Panc1 (cell line): Measurements from ENCODE around the gene CILP2. TPM values are rescaled to one million over a fixed set of nuclear protein-coding genes. Genes with fewer than 3 reads are reported as not detected.

Experiments used
- ATAC-seq: fragments of 200-7000 bp; cut with Tn5 transposase; 2 replicates; pipeline ENCODE4 v1.9.1; 2020; ENCODE audit warnings: mild to moderate bottlenecking, moderate library complexity
- BruUV-seq: library from RNA; stranded (reverse); fragments of 400-500 nt; replicated peaks from 2 replicates; lab custom pipeline; 2021; lab: Mats Ljungman, UMichigan
- CTCF ChIA-PET: fragments of 300-600 bp; sonication (Branson Sonifier 250); formaldehyde crosslinking; loops from one replicate; lab custom pipeline; 2022; ENCODE audit warnings: antibody characterized with exemption; lab: Charles Lee
- POLR2A ChIA-PET: fragments of 300-600 bp; sonication (Branson Sonifier 250); formaldehyde crosslinking; loops from one replicate; lab custom pipeline; 2022; ENCODE audit warnings: antibody characterized with exemption; lab: Charles Lee
- DNase-seq: peaks from one replicate; pipeline ENCODE4 v3.0.0-alpha.2; 2010; ENCODE audit warnings: low read depth, low spot score
- H3K27ac ChIP-seq: 2 replicates; pipeline ENCODE4 v1.5.1; 2011; ENCODE audit warnings: mild to moderate bottlenecking, low read length, inconsistent platforms
- H3K27me3 ChIP-seq: fragments of 200-500 bp; sonication (Bioruptor generic); 2 replicates; pipeline ENCODE4 v1.6.0; 2014; ENCODE audit warnings: low read length, inconsistent platforms; ENCODE audit not compliant: control insufficient read depth, insufficient read depth
- H3K36me3 ChIP-seq: fragments of 200-500 bp; sonication (Bioruptor generic); 2 replicates; pipeline ENCODE4 v1.5.1; 2014; ENCODE audit warnings: inconsistent platforms, mild to moderate bottlenecking, low read length, moderate library complexity; ENCODE audit not compliant: control insufficient read depth, insufficient read depth
- H3K4me1 ChIP-seq: 2 replicates; pipeline ENCODE4 v1.5.1; 2011; ENCODE audit warnings: inconsistent platforms, mild to moderate bottlenecking, low read length, moderate library complexity; ENCODE audit not compliant: control insufficient read depth, insufficient read depth
- H3K4me3 ChIP-seq, 2 experiments: 2 replicates each; pipeline ENCODE4 v1.5.1; 2011 to 2012; ENCODE audit warnings: low read depth in 2 of 2, low read length in 2 of 2, mild to moderate bottlenecking in 2 of 2, inconsistent platforms in 1 of 2, moderate library complexity in 1 of 2
- H3K9me3 ChIP-seq: fragments of 200-500 bp; sonication (Bioruptor generic); 2 replicates; pipeline ENCODE4 v1.5.1; 2014; ENCODE audit warnings: low read depth, mild to moderate bottlenecking, inconsistent platforms, low read length, moderate library complexity; ENCODE audit not compliant: control insufficient read depth, insufficient read depth
- POLR2AphosphoS5 ChIP-seq: IDR thresholded peaks from 2 replicates; pipeline ENCODE4 v1.6.1; 2012; ENCODE audit warnings: mild to moderate bottlenecking, low read depth, low read length, moderate library complexity
- SIN3A ChIP-seq: IDR thresholded peaks from 2 replicates; pipeline ENCODE4 v1.6.1; 2012; ENCODE audit warnings: low read depth, mild to moderate bottlenecking, low read length, moderate library complexity, borderline replicate concordance; ENCODE audit not compliant: insufficient read depth
- TCF7L2 ChIP-seq: IDR thresholded peaks from 2 replicates; pipeline ENCODE4 v1.6.1; 2011; ENCODE audit warnings: mild to moderate bottlenecking, low read depth, low read length, inconsistent platforms
- in situ Hi-C: cut with HindIII; loops from 2 replicates; pipeline ENCODE4 v1.10.0; 2016; ENCODE audit warnings: low sequenced_read_pairs, low pct_unique_long_range_greater_than_20kb
- intact Hi-C: fragments of 100-400 bp; cut with micrococcal nuclease; formaldehyde crosslinking; loops from one replicate; pipeline ENCODE4 v1.10.0; 2022; ENCODE audit not compliant: unreplicated experiment
- total RNA-seq: library from RNA; stranded (reverse); gene quantifications from one replicate; pipeline ENCODE4 v1.2.1, GENCODE V29; 2021; ENCODE audit not compliant: unreplicated experiment
- TF ChIP-seq, protein P1 (sequence below), 2 experiments: IDR thresholded peaks; 2 replicates each; pipeline ENCODE4 v1.6.1; 2011 to 2012; ENCODE audit warnings: low read depth in 2 of 2, control low read depth in 1 of 2, low read length in 1 of 2, mild to moderate bottlenecking in 1 of 2, moderate library complexity in 1 of 2; ENCODE audit not compliant: insufficient read depth in 1 of 2
- TF ChIP-seq, protein P2 (sequence below): fragments of 450-650 bp; IDR thresholded peaks from 2 replicates; pipeline ENCODE4 v1.5.1; 2017; ENCODE audit warnings: mild to moderate bottlenecking

Gene CILP2
- total RNA-seq, 1 experiment from 2014 or later: 0.46 TPM

DNA sequence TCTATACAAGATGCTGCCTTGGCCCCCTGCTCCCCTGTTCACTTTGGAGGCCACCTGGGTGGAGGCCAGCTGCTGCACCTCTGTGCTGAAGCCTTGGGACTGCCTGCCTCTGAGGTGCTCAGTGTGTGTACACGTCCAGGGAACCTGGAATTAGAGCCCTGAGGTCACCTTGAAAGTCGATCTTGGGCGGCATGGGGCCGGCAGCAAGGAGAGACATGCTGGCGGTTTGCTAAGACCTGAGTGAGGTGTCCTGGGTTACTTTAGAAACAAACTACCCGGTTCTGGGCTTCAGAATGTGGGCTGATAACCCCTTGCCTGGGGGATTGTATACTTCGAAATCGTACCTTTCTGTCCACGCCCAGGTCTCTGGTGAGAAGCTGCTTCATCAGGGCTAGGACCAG is 48.3 kb upstream of the CILP2 start:
- intact Hi-C loops (loop anchor here (5.0 kb wide), 1 partner anchor 123 kb away; no protein-coding TSS in a partner anchor), in situ Hi-C loops (no loop called here)
- peak overlapping the region in 1 of 2 experiments; percentile 23; a peak in 1 of 4 replicates for H3K4me3 ChIP-seq
- H3K4me1 ChIP-seq: peaks cover 41% of the 10 kb centered on the region
- CTCF ChIA-PET: interaction anchor here (0.6 to 1.1 kb wide), 3 partner anchors 12 to 126 kb away, joined by 3 to 4 read pairs (median 3); no protein-coding TSS in a partner anchor
- TF ChIP-seq, protein P1, sequence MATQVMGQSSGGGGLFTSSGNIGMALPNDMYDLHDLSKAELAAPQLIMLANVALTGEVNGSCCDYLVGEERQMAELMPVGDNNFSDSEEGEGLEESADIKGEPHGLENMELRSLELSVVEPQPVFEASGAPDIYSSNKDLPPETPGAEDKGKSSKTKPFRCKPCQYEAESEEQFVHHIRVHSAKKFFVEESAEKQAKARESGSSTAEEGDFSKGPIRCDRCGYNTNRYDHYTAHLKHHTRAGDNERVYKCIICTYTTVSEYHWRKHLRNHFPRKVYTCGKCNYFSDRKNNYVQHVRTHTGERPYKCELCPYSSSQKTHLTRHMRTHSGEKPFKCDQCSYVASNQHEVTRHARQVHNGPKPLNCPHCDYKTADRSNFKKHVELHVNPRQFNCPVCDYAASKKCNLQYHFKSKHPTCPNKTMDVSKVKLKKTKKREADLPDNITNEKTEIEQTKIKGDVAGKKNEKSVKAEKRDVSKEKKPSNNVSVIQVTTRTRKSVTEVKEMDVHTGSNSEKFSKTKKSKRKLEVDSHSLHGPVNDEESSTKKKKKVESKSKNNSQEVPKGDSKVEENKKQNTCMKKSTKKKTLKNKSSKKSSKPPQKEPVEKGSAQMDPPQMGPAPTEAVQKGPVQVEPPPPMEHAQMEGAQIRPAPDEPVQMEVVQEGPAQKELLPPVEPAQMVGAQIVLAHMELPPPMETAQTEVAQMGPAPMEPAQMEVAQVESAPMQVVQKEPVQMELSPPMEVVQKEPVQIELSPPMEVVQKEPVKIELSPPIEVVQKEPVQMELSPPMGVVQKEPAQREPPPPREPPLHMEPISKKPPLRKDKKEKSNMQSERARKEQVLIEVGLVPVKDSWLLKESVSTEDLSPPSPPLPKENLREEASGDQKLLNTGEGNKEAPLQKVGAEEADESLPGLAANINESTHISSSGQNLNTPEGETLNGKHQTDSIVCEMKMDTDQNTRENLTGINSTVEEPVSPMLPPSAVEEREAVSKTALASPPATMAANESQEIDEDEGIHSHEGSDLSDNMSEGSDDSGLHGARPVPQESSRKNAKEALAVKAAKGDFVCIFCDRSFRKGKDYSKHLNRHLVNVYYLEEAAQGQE (IDR thresholded peaks at IDR 0.05; ENCODE audit: insufficient read depth in 1 of 2, low read depth in 2 of 2, low read length in 1 of 2): no peak
- TF ChIP-seq SIN3A: no peak
- TF ChIP-seq, protein P2, sequence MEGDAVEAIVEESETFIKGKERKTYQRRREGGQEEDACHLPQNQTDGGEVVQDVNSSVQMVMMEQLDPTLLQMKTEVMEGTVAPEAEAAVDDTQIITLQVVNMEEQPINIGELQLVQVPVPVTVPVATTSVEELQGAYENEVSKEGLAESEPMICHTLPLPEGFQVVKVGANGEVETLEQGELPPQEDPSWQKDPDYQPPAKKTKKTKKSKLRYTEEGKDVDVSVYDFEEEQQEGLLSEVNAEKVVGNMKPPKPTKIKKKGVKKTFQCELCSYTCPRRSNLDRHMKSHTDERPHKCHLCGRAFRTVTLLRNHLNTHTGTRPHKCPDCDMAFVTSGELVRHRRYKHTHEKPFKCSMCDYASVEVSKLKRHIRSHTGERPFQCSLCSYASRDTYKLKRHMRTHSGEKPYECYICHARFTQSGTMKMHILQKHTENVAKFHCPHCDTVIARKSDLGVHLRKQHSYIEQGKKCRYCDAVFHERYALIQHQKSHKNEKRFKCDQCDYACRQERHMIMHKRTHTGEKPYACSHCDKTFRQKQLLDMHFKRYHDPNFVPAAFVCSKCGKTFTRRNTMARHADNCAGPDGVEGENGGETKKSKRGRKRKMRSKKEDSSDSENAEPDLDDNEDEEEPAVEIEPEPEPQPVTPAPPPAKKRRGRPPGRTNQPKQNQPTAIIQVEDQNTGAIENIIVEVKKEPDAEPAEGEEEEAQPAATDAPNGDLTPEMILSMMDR: no peak
- no peak for TF ChIP-seq TCF7L2
- TF ChIP-seq POLR2AphosphoS5: no peak
- ATAC-seq (peak; percentile 24), DNase-seq (no peak)
- H3K27ac ChIP-seq: peak overlapping the region; percentile 79
- BruUV-seq: no TSS peak
- no peaks in the 10 kb centered on the region for H3K27me3 ChIP-seq
- no peaks in the 10 kb centered on the region for H3K9me3 ChIP-seq
- POLR2A ChIA-PET: no interaction called here
- H3K36me3 ChIP-seq: no peaks in the 10 kb centered on the region

DNA sequence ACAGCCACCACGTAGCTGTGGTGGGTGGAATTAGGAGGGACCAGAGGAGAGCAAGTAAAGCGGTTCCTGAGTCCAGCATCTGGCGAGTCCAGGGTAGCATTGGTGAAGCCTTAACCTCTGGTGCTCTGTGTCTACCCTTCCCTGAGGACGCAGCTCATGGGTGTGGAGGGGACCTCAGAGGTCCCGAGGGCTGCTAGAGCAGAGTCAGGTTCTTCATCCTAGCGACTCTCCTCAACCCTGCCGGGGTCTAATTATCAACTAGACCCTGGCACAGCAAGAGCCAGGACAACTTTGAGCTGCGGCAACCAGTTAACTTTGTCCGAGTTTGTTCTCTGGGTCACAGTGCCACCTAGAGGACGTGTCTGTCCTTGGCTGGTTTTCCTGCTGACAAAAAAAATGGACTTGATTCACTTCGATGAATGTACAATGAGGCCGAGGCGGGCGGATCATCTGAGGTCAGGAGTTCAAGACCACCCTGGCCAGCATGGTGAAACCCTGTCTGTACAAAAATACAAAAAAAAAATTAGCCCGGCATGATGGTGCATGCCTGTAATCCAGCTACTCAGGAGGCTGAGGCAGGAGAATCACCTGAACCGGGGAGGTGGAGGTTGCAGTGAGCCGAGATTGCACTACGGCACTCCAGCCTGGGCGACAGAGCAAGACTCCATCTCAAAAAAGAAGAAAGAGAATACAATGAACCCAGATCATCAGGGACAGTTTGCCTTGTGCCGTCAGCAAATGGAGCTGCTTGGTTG is 47.7 kb upstream of the CILP2 start:
- no peaks in the 10 kb centered on the region for H3K27me3 ChIP-seq
- intact Hi-C loops (no loop called here), in situ Hi-C loops (no loop called here)
- peak; percentile 73 for DNase-seq
- peak overlapping the region in 1 of 2 experiments; percentile 23; a peak in 1 of 4 replicates for H3K4me3 ChIP-seq
- POLR2A ChIA-PET: no interaction called here
- TF ChIP-seq, protein P1 (IDR thresholded peaks at IDR 0.05; ENCODE audit: insufficient read depth in 1 of 2, low read depth in 2 of 2, low read length in 1 of 2): no peak
- TF ChIP-seq TCF7L2: no peak
- TF ChIP-seq, protein P2: peak; percentile 83; the same call in 1 of the 2 replicates
- ATAC-seq: peak; percentile 78
- H3K9me3 ChIP-seq: no peaks in the 10 kb centered on the region
- peaks cover 35% of the 10 kb centered on the region for H3K4me1 ChIP-seq
- CTCF ChIA-PET: interaction anchor here (0.8 to 1.1 kb wide), 2 partner anchors 11 to 126 kb away, joined by 3 to 4 read pairs; no protein-coding TSS in a partner anchor
- no TSS peak for BruUV-seq
- no peaks in the 10 kb centered on the region for H3K36me3 ChIP-seq
- peak overlapping the region; percentile 79 for H3K27ac ChIP-seq
